Endothelial cell (in vitro differentiated cells): ENCODE results near the gene OPHN1. TPM values are rescaled to one million over a fixed set of nuclear protein-coding genes. Genes with fewer than 3 reads are reported as not detected.

Experiments used
- DNase-seq: peaks from one replicate; pipeline ENCODE4 v3.0.0; 2021; ENCODE audit warnings: low spot score
- H3K27ac Mint-ChIP-seq: one replicate; pipeline ENCODE4 v1.8.0; 2021; ENCODE audit warnings: mixed read lengths, inconsistent platforms; ENCODE audit not compliant: unreplicated experiment
- H3K27me3 Mint-ChIP-seq: one replicate; pipeline ENCODE4 v1.8.0; 2021; ENCODE audit warnings: mild to moderate bottlenecking, moderate library complexity, mixed read lengths, inconsistent platforms; ENCODE audit not compliant: unreplicated experiment
- H3K36me3 Mint-ChIP-seq: one replicate; pipeline ENCODE4 v1.8.0; 2021; ENCODE audit warnings: mild to moderate bottlenecking, low read depth, mixed read lengths, inconsistent platforms; ENCODE audit not compliant: unreplicated experiment
- H3K4me1 Mint-ChIP-seq: one replicate; pipeline ENCODE4 v1.8.0; 2021; ENCODE audit warnings: mild to moderate bottlenecking, mixed read lengths, inconsistent platforms; ENCODE audit not compliant: unreplicated experiment
- H3K4me3 Mint-ChIP-seq: one replicate; pipeline ENCODE4 v1.8.0; 2021; ENCODE audit warnings: mild to moderate bottlenecking, mixed read lengths, inconsistent platforms; ENCODE audit not compliant: unreplicated experiment
- H3K9me3 Mint-ChIP-seq: one replicate; pipeline ENCODE4 v1.8.0; 2021; ENCODE audit warnings: mixed read lengths, inconsistent platforms; ENCODE audit not compliant: unreplicated experiment
- total RNA-seq: library from RNA; stranded (reverse); fragmentation: NEBNext Ultra II Directional; extraction: Animal tissue kit (Norgen Biotek cat#: 25700); gene quantifications from one replicate; pipeline ENCODE4 v1.2.1, GENCODE V29; 2021; ENCODE audit not compliant: unreplicated experiment
- TF ChIP-seq, protein P1 (sequence below): fragments of 200-600 bp; sonication (generic); IDR thresholded peaks from one replicate; pipeline ENCODE4 v1.5.0; 2021; ENCODE audit warnings: antibody characterized with exemption; ENCODE audit not compliant: unreplicated experiment

The OPHN1 gene
- total RNA-seq, 1 donor from 2014 or later, result 13.2 TPM

DNA sequence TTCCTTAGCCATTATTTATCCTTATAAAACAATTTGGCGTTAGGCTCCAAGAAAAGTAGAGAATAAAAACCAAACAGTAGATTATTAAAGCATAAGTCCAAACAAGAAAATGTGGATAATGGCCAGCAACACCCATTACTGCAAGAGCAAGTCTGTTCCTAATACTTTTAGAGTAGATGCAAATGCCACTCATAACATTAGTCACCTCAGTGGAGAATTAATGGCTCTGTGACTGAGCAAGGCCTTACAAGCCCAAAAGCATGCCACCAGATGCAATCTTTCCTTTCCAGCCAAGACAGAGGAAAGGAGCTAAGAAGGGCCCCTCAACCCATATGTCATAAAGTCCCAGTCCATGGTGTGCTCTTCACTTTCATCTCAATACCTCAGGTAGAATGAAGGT, 373.8 kb downstream of the OPHN1 start:
- DNase-seq, result no peak
- Mint-ChIP-seq H3K4me1 (no peaks in the 10 kb centered on the region), H3K9me3 (no peaks in the 10 kb centered on the region), H3K4me3 (no peak overlapping the region), H3K27me3 (no peaks in the 10 kb centered on the region), H3K36me3 (peaks cover 6% of the 10 kb centered on the region), H3K27ac (no peak overlapping the region)
- TF ChIP-seq, protein P1, sequence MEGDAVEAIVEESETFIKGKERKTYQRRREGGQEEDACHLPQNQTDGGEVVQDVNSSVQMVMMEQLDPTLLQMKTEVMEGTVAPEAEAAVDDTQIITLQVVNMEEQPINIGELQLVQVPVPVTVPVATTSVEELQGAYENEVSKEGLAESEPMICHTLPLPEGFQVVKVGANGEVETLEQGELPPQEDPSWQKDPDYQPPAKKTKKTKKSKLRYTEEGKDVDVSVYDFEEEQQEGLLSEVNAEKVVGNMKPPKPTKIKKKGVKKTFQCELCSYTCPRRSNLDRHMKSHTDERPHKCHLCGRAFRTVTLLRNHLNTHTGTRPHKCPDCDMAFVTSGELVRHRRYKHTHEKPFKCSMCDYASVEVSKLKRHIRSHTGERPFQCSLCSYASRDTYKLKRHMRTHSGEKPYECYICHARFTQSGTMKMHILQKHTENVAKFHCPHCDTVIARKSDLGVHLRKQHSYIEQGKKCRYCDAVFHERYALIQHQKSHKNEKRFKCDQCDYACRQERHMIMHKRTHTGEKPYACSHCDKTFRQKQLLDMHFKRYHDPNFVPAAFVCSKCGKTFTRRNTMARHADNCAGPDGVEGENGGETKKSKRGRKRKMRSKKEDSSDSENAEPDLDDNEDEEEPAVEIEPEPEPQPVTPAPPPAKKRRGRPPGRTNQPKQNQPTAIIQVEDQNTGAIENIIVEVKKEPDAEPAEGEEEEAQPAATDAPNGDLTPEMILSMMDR, result no peak

DNA sequence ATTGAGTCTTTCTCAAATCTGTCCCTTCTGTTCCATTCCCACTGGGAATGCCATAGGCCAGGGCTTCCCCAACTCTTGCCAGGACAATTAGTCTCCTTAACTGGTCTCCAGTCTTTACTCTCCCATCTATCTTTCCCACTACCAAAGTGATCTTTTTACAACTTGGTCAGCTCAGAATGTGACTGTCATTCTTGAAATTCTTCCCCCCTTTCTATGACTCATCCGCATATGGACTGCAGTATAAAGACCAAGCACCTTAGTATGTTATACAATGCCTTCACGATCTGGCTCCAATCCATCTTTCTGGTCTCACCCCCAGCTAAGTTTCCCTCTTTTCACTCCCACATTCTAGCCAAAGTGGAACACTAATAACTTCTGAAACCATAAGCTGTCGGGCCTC, 383.8 kb downstream of the OPHN1 start:
- no peaks in the 10 kb centered on the region for H3K9me3 Mint-ChIP-seq

DNA sequence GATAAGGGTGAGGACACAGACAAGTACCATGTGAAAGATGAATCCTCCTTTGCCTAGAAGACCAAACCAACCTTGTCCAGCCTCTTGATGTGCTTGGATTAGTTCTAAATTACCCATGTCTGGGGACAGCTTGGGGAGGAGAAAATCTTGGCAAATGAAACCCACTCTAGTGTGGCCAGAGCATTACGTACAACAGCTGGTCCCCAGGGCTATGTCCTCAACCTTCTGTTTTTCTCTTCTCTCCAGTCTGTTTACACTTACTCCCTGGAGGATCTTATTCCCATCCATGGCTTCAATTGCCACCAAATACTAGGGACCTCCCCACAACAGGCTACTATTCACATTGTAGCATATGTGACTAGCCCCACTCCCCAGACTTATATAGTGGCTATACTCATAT, 384.5 kb downstream of the OPHN1 start:
- Mint-ChIP-seq H3K27ac (no peak overlapping the region), H3K4me1 (no peaks in the 10 kb centered on the region), H3K9me3 (no peaks in the 10 kb centered on the region), H3K36me3 (peaks cover 7% of the 10 kb centered on the region), H3K4me3 (no peak overlapping the region), H3K27me3 (peaks cover 1% of the 10 kb centered on the region)
- TF ChIP-seq, protein P1, result no peak
- no peak for DNase-seq

More for the DNA sequence above, 383.8 kb downstream of the OPHN1 start:
- Mint-ChIP-seq H3K27me3 (peaks cover 1% of the 10 kb centered on the region), H3K27ac (no peak overlapping the region), H3K36me3 (peaks cover 7% of the 10 kb centered on the region), H3K4me3 (no peak overlapping the region), H3K4me1 (no peaks in the 10 kb centered on the region)
- TF ChIP-seq, protein P1, result no peak
- no peak for DNase-seq

DNA sequence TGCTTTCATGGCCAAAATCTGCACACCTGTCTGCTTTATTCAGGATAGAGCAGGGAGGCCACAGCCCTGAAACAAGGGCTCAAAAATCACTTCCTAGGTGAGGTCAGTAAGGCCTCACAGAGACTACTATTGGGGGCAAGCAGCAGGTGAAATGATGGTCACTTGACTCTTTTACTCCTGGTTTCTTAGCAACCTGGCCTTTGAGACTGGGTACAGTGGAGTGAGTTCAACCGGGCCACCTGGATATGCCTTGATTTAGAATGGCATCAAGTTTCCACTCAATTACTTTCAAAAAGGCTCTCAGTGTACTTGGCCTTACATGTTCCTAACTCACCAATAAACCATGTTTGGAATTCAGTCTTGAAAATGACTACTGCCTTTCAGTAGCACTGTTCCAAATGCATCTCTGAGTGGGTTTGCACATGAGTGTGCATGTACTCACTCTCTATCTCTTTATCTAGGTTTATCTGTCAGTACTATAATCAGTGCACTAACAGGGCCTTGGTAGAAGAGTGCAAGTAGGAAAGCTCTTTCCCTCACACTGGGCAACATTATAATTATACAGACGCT, 388.2 kb downstream of the OPHN1 start:
- peaks cover 2% of the 10 kb centered on the region for H3K27me3 Mint-ChIP-seq
- H3K36me3 Mint-ChIP-seq, result peaks cover 11% of the 10 kb centered on the region
- DNase-seq, result no peak
- no peak overlapping the region for H3K27ac Mint-ChIP-seq
- H3K4me3 Mint-ChIP-seq, result no peak overlapping the region
- no peaks in the 10 kb centered on the region for H3K4me1 Mint-ChIP-seq
- TF ChIP-seq, protein P1, result no peak
- no peaks in the 10 kb centered on the region for H3K9me3 Mint-ChIP-seq

DNA sequence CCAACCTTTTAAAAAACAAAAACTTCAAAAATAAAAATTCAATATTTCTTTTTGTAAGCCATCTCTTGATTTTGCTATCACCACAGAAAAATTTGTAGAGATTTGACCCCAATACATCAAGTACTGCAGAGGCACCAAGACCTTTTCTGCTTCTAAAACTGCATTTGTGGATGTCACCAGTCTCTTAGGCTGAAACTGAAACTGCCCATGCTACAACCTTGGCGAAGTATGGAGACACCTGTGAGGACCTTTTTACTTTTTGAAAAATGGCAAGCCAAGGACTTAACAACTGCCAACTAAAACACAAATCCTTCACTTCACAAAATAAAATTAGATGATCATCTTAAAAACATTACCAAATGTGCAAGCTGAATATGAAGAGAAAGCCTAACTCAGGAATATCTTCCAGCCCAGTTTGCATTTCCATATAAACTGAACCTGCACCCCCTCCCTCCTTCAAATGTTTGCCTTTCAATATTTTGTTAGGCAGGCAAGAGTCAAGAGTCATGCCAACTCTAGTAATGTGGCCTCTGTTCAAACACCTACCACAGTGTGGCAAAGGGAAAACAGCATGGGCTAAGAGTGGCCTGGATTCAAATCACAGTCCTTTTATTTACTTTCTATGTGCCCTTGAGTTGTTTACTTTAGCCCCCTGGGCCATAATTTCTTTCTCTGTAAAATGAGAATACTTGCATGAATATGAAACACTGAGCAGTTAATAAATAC, 389.4 kb downstream of the OPHN1 start:
- TF ChIP-seq, protein P1, result no peak
- Mint-ChIP-seq H3K27me3 (peaks cover 2% of the 10 kb centered on the region), H3K4me1 (no peaks in the 10 kb centered on the region), H3K9me3 (no peaks in the 10 kb centered on the region), H3K4me3 (no peak overlapping the region), H3K27ac (no peak overlapping the region), H3K36me3 (peaks cover 9% of the 10 kb centered on the region)
- no peak for DNase-seq
